Mucosa of descending colon (tissue), 3 donors: Measurements from ENCODE around the gene SSR2. TPM values are rescaled to one million over a fixed set of nuclear protein-coding genes. Genes with fewer than 3 reads are reported as not detected.

Experiments used
- ATAC-seq: fragments of 200-7000 bp; cut with Tn5 transposase; one replicate; pipeline ENCODE4 v1.9.1; 2020; ENCODE audit warnings: mild to moderate bottlenecking, moderate library complexity
- DNase-seq, 3 donors: peaks; one replicate each; pipeline ENCODE4 v3.0.0-alpha.2; 2020
- H3K36me3 ChIP-seq: fragments of 200-600 bp; one replicate; pipeline ENCODE4 v1.8.0; 2021; ENCODE audit warnings: low read depth, mild to moderate bottlenecking
- H3K4me1 ChIP-seq: fragments of 200-600 bp; one replicate; pipeline ENCODE4 v1.8.0; 2021; ENCODE audit warnings: low read depth, mild to moderate bottlenecking
- H3K4me3 ChIP-seq: fragments of 200-600 bp; one replicate; pipeline ENCODE4 v1.8.0; 2021; ENCODE audit warnings: mild to moderate bottlenecking
- H3K9me3 ChIP-seq: fragments of 200-600 bp; one replicate; pipeline ENCODE4 v1.8.0; 2021; ENCODE audit warnings: mild to moderate bottlenecking
- CTCF ChIP-seq: fragments of 200-600 bp; IDR thresholded peaks from one replicate; pipeline ENCODE4 v1.8.0; 2022; ENCODE audit warnings: antibody characterized with exemption, mild to moderate bottlenecking
- intact Hi-C, 2 donors: fragments of 100-400 bp; cut with DNase I in 1 of 2; cut with micrococcal nuclease in 1 of 2; formaldehyde crosslinking; loops; one replicate each; pipeline versions ENCODE4 v1.11.0 to v1.11.1; 2022; cut with DNase I, micrococcal nuclease
- total RNA-seq, 3 donors: library from RNA; stranded (reverse); fragmentation: NEBNext Ultra II Directional in 2 of 3; extraction: Animal tissue kit (Norgen Biotek cat#: 25700) in 2 of 3; gene quantifications; one replicate each; pipeline versions ENCODE4 v1.2.1 to v1.2.4, GENCODE V29; 2021 to 2023
- donor health status: DM: no; HTN: no; CAD: no; lungs with moderate emphysema.
- donor health status: DM: no; HTN: no; CAD: no.
- donor health status: DM: no; HTN: yes; CAD: no.

Gene SSR2
- total RNA-seq, 3 donors from 2014 or later: 144 to 203 (median 164) TPM

GRCh38 chr1:156056326-156056849 is 35.6 kb upstream of the SSR2 start:
- DNase-seq (no peak), ATAC-seq (no peak)
- H3K4me3 ChIP-seq: no peak overlapping the region
- H3K4me1 ChIP-seq: peaks cover 10% of the 10 kb centered on the region
- H3K9me3 ChIP-seq: no peaks in the 10 kb centered on the region
- no peaks in the 10 kb centered on the region for H3K36me3 ChIP-seq
- TF ChIP-seq CTCF: no peak
- intact Hi-C loops: no loop called here

- TF ChIP-seq CTCF: no peak
- H3K36me3 ChIP-seq: no peaks in the 10 kb centered on the region
- H3K9me3 ChIP-seq: no peaks in the 10 kb centered on the region
- H3K4me3 ChIP-seq: peak overlapping the region; percentile 60
- H3K4me1 ChIP-seq: peaks cover 10% of the 10 kb centered on the region
- ATAC-seq: no peak
- intact Hi-C loops: no loop called here
- no peak for DNase-seq
Observed at GRCh38 chr1:156055281-156056048, 34.7 kb upstream of the SSR2 start.

GRCh38 chr1:156054500-156055280 is 33.9 kb upstream of the SSR2 start, which contains the start of gene LAMTOR2:
Gene LAMTOR2, plus strand, starts transcription at chr1:156054782. Its CDS starts 108 bp downstream, at chr1:156054890.
- Histone ChIP-seq H3K4me1 (peaks cover 7% of the 10 kb centered on the region), H3K9me3 (no peaks in the 10 kb centered on the region), H3K36me3 (no peaks in the 10 kb centered on the region), H3K4me3 (peak within 1 kb of the TSS; percentile 60)
- peak; percentile 98 to 100 (median 99) for DNase-seq
- TF ChIP-seq CTCF: no peak
- intact Hi-C loops: no loop called here
- ATAC-seq: peak; percentile 90

GRCh38 chr1:156053768-156054499 is 33.2 kb upstream of the SSR2 start, which contains the start of gene UBQLN4:
Gene UBQLN4, minus strand, starts transcription at chr1:156053798. Its CDS starts 97 bp downstream, at chr1:156053701.
- TF ChIP-seq CTCF: peak; percentile 78
- peak within 1 kb of the TSS; percentile 60 for H3K4me3 ChIP-seq
- ATAC-seq: peak; percentile 87
- intact Hi-C loops: no loop called here
- no peaks in the 10 kb centered on the region for H3K36me3 ChIP-seq
- H3K9me3 ChIP-seq: no peaks in the 10 kb centered on the region
- DNase-seq: peak; percentile 85 to 92 (median 91)
- H3K4me1 ChIP-seq: peaks cover 7% of the 10 kb centered on the region
